Measurements from ENCODE around the gene TOX3. TPM values are rescaled to one million over a fixed set of nuclear protein-coding genes. Genes with fewer than 3 reads are reported as not detected.

TOX3 gene
- total and polyA plus RNA-seq, 2 donors (not counting 3 experiments of a cell fraction or from before 2014, with no cell fraction given) = not detected

- Histone ChIP-seq H3K27me3 (ENCODE audit: control insufficient read depth in 2 of 2, insufficient read depth in 2 of 2, low read length in 2 of 2) (no peaks in the 10 kb centered on the region), H2AFZ (ENCODE audit: low read depth, low read length) (no peak overlapping the region), H4K20me1 (replicated peaks; ENCODE audit: control insufficient read depth, extremely low read depth, insufficient read depth, low read length) (no peaks in the 10 kb centered on the region), H3K4me3 (replicated peaks in 1 of 3; ENCODE audit: insufficient read depth in 1 of 3, low read depth in 1 of 3, low read length in 3 of 3) (no peak overlapping the region), H3K36me3 (ENCODE audit: control insufficient read depth in 2 of 2, extremely low read depth in 1 of 2, insufficient read depth in 2 of 2, low read length in 2 of 2) (no peaks in the 10 kb centered on the region), H3K9ac (replicated peaks; ENCODE audit: extremely low read depth, insufficient read depth, low read length) (no peak overlapping the region), H3K79me2 (ENCODE audit: control insufficient read depth, insufficient read depth, low read length) (no peaks in the 10 kb centered on the region), H3K9me3 (replicated peaks; ENCODE audit: control insufficient read depth, insufficient read depth, low read length) (no peaks in the 10 kb centered on the region), H3K4me1 (ENCODE audit: control insufficient read depth, extremely low read depth, insufficient read depth, low read length) (no peaks in the 10 kb centered on the region), H3K27ac (ENCODE audit: insufficient read depth, low read depth, low read length) (no peak overlapping the region), H3K9me1 (replicated peaks; ENCODE audit: control insufficient read depth, extremely low read depth, insufficient read depth, low read length) (no peaks in the 10 kb centered on the region), H3K4me2 (ENCODE audit: insufficient read depth, low read length) (no peak overlapping the region)
- DNase-seq (ENCODE audit: low read depth, low spot score) (no peak), FAIRE-seq (no peak)
- no TSS peak for BruUV-seq (replicated peaks)
- no peak for TF ChIP-seq POLR2AphosphoS5 (IDR thresholded peaks at IDR 0.05; ENCODE audit: insufficient read depth, low read depth, low read length)
- no peak for TF ChIP-seq MYC (IDR thresholded peaks at IDR 0.05; ENCODE audit: low read depth, low read length)
- no peak for TF ChIP-seq FOS (IDR thresholded peaks at IDR 0.05; ENCODE audit: borderline replicate concordance, insufficient read depth, low read length)
- TF ChIP-seq, protein P1, sequence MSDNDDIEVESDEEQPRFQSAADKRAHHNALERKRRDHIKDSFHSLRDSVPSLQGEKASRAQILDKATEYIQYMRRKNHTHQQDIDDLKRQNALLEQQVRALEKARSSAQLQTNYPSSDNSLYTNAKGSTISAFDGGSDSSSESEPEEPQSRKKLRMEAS (IDR thresholded peaks at IDR 0.05; ENCODE audit: insufficient read depth, insufficient read length) = no peak
- no peak for TF ChIP-seq JUN (IDR thresholded peaks at IDR 0.05; ENCODE audit: borderline replicate concordance, insufficient read depth, insufficient read length, low read depth)
- no peak for TF ChIP-seq POLR2A (IDR thresholded peaks at IDR 0.05; ENCODE audit: low read depth, low read length)
- TF ChIP-seq EZH2 (IDR thresholded peaks at IDR 0.05; ENCODE audit: borderline replicate concordance, low read depth, low read length, severe bottlenecking) = no peak
- no peak for TF ChIP-seq GATA2 (IDR thresholded peaks at IDR 0.05; ENCODE audit: insufficient read depth, insufficient read length, low read depth, low read length)
- TF ChIP-seq, protein P2, sequence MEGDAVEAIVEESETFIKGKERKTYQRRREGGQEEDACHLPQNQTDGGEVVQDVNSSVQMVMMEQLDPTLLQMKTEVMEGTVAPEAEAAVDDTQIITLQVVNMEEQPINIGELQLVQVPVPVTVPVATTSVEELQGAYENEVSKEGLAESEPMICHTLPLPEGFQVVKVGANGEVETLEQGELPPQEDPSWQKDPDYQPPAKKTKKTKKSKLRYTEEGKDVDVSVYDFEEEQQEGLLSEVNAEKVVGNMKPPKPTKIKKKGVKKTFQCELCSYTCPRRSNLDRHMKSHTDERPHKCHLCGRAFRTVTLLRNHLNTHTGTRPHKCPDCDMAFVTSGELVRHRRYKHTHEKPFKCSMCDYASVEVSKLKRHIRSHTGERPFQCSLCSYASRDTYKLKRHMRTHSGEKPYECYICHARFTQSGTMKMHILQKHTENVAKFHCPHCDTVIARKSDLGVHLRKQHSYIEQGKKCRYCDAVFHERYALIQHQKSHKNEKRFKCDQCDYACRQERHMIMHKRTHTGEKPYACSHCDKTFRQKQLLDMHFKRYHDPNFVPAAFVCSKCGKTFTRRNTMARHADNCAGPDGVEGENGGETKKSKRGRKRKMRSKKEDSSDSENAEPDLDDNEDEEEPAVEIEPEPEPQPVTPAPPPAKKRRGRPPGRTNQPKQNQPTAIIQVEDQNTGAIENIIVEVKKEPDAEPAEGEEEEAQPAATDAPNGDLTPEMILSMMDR (IDR thresholded peaks at IDR 0.05; ENCODE audit: extremely low read depth in 1 of 2, insufficient read depth in 1 of 2, low read depth in 1 of 2, low read length in 2 of 2) = no peak
- ChIA-PET POLR2A (no interaction called here), CTCF (no interaction called here)
- intact Hi-C loops (cut with micrococcal nuclease) (no loop called here), dilution Hi-C loops (cut with MboI; ENCODE audit: extremely low pct_ligation_motif_present, low sequenced_read_pairs) (no loop called here)
Measured at GRCh38 chr16:52554334-52554733, 7.4 kb upstream of the TOX3 start.
